Posterior vena cava (tissue), 2 donors: ENCODE results near the gene ZNF761. TPM values are rescaled to one million over a fixed set of nuclear protein-coding genes. Genes with fewer than 3 reads are reported as not detected.
"Not testable (repeated sequence)": the region's sequence is repeated elsewhere in the genome, so short reads cannot be mapped to it uniquely, and the experiment has no call there.

Experiments
- DNase-seq: peaks from one replicate; pipeline ENCODE4 v3.0.0-alpha.2; 2020; ENCODE audit warnings: low spot score
- intact Hi-C, 2 donors: fragments of 100-400 bp; cut with DNase I; formaldehyde crosslinking; loops; one replicate each; pipeline versions ENCODE4 v1.14.1 to v1.14.2; 2022 to 2023
- total RNA-seq, 2 donors: library from RNA; stranded (reverse); fragmentation: NEBNext Ultra II Directional; extraction: Animal tissue kit (Norgen Biotek cat#: 25700); gene quantifications; one replicate each; pipeline ENCODE4 v1.2.1, GENCODE V29; 2021
- donor health status: DM: yes; HTN: yes; CAD: no.
- donor health status: DM: yes; HTN: yes; CAD: no.

The ZNF761 gene
- total RNA-seq, 2 donors from 2014 or later = 9.6 to 9.9 TPM

- DNase-seq, intact Hi-C loops: not testable (repeated sequence)
Observed at GRCh38 chr19:53443809-53444208, 12.0 kb downstream of the ZNF761 start.

DNA sequence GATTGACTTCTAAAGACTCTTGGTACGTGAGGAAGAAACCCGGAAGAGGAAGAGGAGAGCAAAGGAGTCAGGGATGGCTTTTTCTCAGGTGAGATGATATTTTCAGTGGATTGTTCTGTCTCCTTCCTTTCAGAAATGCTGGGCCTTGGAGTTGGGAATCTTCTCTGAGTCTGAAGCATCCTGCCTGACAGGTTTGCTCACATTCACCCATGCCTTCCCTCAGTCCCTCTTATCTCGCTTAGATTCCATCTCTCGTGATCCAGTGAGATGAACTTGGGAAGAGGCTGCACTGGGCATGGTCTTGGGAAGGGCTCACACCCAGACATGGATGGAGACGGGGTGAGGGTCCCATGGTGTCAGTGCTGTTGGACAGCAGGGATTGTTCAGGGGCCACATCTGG, 15.4 kb downstream of the ZNF761 start:
- DNase-seq, intact Hi-C loops: not testable (repeated sequence)

- intact Hi-C loops = no loop called here
- DNase-seq = no peak
Observed at GRCh38 chr19:53455828-53456227, 24.0 kb downstream of the ZNF761 start.

GRCh38 chr19:53460131-53460721, 28.4 kb downstream of the ZNF761 start:
- DNase-seq, intact Hi-C loops: not testable (repeated sequence)

- DNase-seq = no peak
- intact Hi-C loops = no loop called here
Observed at GRCh38 chr19:53461866-53462265, 30.1 kb downstream of the ZNF761 start.

DNA sequence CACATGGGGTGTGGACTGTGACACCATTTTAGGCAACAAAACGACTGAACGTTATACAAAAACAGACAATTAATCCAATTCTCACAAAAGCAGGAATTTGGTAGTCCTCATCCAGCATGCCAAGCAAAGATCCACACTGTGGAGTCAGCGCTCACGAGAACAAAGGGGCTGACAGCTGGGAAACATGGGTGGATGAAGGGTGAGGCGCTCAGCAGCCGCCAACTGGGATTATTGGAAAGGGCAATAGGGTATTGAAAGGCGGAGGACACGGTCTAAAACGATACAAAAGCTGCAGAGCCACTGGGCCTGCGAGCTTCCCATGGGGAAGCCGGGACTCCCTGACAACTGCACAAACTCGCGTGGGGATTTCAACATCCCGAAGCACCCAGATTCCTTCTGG, 31.1 kb downstream of the ZNF761 start:
- no peak for DNase-seq
- intact Hi-C loops = no loop called here

DNA sequence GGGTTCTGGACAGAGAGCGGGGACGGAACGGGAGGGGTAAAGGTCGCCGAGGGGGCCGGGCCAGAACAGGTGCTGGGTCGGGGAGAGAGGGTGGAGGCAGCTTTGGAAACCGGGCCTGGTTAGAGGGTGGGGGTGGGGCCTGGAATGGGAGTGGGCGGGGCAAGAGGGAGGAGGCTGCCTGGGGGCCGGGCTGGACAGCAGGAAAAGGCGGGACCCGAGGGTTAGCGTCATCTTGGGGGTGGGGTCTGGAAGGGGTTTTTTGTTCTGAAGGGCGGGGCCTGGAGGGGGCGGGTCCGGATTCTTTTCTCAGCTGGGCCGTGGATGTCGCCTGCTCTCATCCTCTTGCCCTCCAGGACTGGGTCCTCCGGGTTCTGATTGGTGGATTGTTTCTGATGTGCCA, 31.5 kb downstream of the ZNF761 start:
- intact Hi-C loops = no loop called here
- peak; percentile 81 for DNase-seq

- no peak for DNase-seq
- intact Hi-C loops = no loop called here
Observed at GRCh38 chr19:53466726-53467484, 35.1 kb downstream of the ZNF761 start.

DNA sequence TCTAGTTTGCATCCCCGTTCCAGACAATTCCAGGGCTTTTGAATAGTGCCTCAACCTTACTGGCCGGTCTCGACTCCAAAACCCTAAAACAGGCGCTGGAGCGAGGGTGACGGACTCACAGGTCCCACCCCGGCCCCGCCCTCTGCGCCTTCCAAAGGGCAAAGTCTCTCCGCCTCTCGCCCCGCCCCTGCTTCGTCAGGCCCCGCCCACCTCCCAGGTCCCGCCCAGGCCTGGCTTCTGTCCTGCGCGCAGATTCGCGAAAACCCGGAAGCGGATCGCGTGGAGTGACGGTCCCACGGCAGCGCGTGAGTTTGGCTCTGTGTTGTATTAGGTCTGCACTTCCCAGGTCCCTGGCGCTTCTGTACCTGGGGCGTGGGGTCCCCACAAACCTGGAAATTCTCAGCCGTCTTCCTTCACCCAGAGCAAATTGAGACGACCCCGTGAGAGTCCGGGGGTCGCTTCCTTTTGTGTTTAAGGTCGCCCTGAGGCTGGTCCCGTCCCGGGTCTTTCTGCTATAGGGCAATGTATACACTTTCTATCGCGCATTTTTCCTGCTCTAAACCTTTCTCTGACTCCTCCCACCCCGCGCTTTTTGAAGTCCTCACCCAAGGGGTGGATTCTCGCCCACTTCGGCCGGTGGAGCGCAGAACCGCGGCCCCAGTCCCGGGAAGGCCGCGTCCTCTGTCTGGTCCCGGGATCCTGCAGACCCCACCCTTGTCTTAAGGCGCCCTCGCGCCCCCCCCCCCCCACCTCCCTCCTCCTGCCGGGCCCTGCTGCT, 35.9 kb downstream of the ZNF761 start, which contains the start of gene ZNF813:
TSS of gene ZNF813 (plus strand) at position 249 of the 778 bp plus-strand sequence. CDS start 16,090 bp downstream, outside the sequence.
- intact Hi-C loops = no loop called here
- peak; percentile 98 for DNase-seq

- intact Hi-C loops, DNase-seq: not testable (repeated sequence)
Observed at GRCh38 chr19:53468628-53469027, 36.8 kb downstream of the ZNF761 start.

DNA sequence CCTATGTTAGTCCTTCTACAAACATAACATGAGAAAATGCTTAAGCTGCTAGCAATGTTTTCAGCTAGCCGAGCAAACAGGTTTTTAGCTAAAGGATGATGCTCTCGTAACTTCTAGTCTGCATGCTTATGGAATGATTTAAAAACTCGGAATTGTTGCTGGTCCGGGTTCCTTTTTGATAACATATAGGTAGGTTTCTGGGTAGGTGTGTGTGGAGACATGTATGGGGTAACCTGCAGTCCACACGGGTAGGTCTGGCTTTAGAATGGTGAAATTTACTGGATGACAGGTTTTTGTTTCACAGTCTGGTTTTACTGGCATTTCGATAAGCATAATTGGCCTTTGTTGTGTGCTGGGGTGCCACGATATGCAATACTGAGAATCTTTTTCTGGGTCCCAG, 40.1 kb downstream of the ZNF761 start:
- no peak for DNase-seq
- intact Hi-C loops = no loop called here

GRCh38 chr19:53474832-53475231, 43.0 kb downstream of the ZNF761 start:
- DNase-seq, intact Hi-C loops: not testable (repeated sequence)

GRCh38 chr19:53475470-53475869, 43.7 kb downstream of the ZNF761 start:
- intact Hi-C loops, DNase-seq: not testable (repeated sequence)

DNA sequence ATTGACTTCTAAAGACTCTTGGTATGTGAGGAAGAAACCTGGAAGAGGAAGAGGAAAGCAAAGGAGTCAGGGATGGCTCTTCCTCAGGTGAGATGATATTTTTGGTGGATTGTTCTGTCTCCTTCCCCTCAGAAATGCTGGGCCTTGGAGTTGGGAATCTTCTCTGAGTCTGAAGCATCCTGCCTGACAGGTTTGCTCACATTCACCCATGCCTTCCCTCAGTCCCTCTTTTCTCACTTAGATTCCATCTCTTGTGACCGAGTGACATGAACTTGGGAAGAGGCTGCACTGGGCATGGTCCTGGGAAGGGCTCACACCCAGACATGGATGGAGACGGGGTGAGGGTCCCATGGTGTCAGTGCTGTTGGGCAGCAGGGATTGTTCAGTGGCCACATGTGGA, 52.0 kb downstream of the ZNF761 start:
- DNase-seq, intact Hi-C loops: not testable (repeated sequence)

DNA sequence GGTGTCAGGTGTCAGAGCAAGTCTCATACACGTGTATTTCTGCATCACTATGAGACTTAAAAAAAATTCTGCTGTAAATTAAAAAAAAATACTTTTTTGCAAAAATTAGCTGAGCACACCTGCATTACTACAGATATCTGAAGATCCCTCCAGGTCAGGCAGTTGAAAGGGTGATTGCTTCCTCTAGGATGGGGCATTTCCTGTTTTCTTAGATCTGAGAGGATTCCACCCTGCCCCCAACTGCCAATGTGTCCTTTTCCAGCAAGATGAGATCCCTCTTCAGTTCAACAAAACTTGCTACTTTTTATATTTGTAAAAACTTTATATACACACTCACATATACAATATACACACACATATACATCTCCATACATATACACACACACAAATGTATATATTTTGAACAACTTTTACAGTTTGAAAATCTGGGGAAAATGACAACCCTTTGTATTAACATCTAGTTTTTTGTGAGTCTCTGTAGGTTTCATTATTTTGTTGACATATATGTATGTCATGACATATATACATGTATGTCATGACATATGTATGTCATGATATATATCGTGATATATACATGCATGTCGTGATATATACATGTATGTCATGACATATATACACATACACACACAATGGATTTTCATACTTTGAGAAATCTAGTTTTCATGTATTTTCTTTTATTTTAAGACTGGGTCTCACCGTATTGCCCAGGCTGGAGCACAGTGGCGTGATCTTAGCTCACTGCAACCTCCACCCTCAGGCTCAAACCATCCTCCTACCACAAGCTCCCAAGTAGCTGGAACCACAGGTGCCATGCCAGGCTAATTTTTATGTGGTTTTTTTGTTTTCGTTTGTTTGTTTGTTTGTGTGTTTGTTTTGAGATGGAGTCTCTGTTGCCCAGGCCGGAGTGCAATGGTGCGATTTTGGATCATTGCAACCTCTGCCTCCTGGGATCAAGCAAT, 53.5 kb downstream of the ZNF761 start:
- DNase-seq = no peak
- intact Hi-C loops = no loop called here

DNA sequence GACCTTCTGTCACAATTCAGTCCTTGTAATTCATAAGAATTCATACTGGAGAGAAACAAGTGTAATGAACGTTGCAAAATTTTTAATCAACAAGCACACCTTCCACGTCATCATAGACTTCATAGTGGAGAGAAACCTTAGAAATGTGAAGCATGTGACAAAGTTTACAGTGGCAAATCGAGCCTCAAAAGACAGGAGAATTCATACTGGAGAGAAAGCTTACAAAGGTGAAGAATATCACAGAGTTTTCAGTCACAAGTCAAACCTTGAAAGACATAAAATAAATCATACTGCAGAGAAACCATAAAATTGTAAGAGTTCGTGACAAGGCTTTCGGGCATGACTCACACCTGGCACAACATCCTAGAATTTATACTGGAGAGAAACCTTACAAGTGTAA, 60.4 kb downstream of the ZNF761 start:
- no peak for DNase-seq
- intact Hi-C loops = no loop called here

DNA sequence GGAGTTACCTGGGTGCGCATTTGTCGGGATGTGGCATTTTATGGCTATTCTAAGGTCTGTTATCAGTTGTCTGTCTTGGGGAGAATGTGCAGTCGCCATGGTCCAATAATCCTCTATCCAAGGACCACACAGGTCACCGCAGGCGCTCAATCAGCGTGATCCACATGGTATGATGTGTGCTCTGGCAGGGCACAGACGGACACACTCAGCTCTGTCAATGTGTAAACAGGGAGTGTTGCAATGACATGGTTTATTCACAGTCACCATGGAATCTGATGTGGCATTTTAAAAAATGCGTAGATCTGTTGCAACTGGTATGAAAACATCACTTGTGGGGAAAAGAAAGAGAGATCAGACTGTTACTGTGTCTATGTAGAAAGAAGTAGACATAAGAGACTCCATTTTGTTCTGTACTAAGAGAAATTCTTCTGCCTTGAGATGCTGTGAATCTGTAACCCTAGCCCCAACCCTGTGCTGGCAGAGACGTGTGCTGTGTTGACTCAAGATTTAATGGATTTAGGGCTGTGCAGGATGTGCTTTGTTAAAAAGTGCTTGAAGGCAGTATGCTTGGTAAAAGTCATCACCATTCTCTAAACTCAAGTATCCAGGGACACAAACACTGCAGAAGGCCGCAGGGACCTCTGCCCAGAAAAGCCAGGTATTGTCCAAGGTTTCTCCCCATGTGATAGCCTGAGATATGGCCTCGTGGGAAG, 65.7 kb downstream of the ZNF761 start:
- DNase-seq, intact Hi-C loops: not testable (repeated sequence)

DNA sequence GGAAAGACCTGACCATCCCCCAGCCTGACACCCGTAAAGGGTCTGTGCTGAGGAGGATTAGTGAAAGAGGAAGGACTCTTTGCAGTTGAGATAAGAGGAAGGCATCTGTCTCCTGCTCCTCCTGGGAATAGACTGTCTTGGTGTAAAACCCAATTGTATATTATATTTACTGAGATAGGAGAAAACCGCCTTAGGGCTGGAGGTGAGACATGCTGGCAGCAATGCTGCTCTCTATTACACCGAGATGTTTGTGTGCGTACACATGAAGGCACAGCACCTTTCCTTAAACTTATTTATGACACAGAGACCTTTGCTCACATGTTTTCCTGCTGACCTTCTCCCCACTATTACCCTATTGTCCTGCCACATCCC, 66.2 kb downstream of the ZNF761 start:
- DNase-seq, intact Hi-C loops: not testable (repeated sequence)
